Stimulated activated CD8-positive, alpha-beta memory T cell treated with anti-CD3 and anti-CD28 coated beads, Interleukin-4, amount 100 ng/mL, for 4 hours (primary cell): Measurements from ENCODE around the gene TRAP1.
"Not testable (repeated sequence)": the region's sequence is repeated elsewhere in the genome, so short reads cannot be mapped to it uniquely, and the experiment has no call there.

ENCODE experiments used
- DNase-seq, 2 donors: peaks; one replicate each; pipeline ENCODE4 v3.0.0-alpha.2; 2020; ENCODE audit warnings: low read depth in 2 of 2, low spot score in 1 of 2

Gene TRAP1

DNA sequence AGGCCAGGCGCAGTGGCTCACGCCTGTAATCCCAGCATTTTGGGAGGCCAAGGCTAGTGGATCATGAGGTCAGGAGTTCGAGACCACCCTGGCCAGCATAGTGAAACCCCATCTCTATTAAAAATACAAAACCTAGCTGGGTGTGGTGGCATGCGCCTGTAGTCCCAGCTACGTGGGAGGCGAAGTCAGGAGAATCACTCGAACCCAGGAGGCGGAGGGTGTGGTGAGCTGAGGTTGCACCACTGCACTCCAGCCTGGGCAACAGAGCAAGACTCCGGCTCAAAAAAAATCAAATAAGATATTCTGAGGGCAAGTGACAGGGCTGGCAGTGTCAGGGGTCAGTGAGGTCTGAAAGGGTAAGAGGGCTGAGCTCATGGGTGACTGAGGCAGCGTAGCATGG is 2.9 kb downstream of the TRAP1 start:
- not testable (repeated sequence) for DNase-seq

- DNase-seq: no peak
Observed at GRCh38 chr16:3713587-3714242, 3.6 kb downstream of the TRAP1 start.

- no peak for DNase-seq
Observed at GRCh38 chr16:3712861-3713372, 4.4 kb downstream of the TRAP1 start.

- no peak for DNase-seq
Observed at GRCh38 chr16:3706253-3707012, 10.9 kb downstream of the TRAP1 start.

GRCh38 chr16:3702082-3702481 is 15.2 kb downstream of the TRAP1 start:
- no peak for DNase-seq

DNA sequence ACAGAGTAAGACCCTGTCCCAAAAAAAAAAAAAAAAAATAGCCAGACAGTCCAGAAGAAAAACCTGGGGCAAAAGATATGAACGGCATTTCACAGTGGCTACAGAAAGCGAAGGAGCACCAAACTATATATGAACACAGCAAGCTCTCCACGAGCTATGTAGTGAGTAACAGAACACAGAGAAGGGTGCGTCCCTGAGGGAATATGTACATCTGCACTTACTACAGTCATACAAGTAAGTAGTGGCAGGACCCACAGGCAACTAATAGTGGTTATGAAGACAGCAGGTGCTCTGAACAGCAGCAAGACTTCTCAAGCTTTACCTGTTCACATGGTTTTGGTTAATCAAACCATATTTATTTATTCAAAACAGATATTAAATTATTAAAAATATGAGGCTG is 15.8 kb downstream of the TRAP1 start:
- DNase-seq: no peak

GRCh38 chr16:3698941-3699340 is 18.4 kb downstream of the TRAP1 start:
- no peak for DNase-seq

DNA sequence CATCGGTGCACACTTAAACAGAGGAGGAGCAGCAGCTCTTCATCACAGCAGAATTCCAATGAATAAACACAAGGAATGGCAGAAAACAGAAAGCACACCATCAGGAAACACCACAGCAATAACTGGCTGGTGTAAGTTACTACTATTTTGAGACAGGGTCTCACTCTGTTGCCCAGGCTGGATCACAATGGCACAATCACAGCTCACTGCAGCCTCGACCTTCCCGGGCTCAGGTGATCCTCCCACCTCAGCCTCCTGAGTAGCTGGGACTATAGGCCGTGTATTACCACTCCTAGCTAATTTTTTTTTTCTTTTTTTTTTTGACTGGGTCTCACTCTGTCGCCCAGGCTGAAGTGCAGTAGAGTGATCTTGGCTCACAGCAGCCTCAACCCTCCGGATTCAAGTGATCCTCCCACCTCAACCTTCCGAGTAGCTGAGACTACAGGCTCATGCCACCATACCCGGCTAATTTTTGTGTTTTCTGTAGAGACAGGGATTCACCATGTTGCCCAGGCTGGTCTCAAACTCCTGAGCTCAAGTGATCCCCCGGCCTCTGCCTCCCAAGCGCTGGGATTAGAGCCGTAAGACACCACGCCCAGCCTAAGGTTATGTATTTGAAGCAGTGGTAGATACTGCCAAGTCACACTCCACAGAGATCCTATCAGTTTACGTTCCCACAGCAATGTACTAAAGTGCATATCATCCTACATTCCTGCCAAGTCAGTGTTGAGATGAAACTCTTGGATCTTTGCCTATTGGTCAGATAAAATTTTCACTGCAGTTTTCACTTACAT is 20.7 kb downstream of the TRAP1 start:
- DNase-seq: no peak

- DNase-seq: no peak
Observed at GRCh38 chr16:3695610-3696369, 21.5 kb downstream of the TRAP1 start.

GRCh38 chr16:3694051-3694450 is 23.3 kb downstream of the TRAP1 start:
- no peak for DNase-seq

DNA sequence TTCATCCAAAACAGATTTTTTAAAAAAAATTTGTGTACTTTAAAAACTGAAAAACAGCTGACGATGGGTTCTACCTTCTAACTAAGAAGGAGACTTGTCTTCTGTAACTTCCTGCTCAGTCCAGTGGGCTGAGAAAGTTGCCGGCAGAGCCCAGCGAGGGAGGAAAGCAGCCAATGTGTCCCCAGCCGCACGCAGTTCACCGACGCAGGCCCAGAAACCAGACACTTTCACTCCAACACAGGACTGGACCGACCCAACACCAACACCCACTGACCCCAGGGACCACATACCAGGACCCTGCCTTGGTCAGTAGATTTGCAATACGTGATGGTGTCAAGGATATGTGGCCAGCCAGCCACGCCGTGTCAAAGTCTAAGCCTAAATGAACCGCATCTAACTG is 25.6 kb downstream of the TRAP1 start:
- DNase-seq: no peak

- no peak for DNase-seq
Observed at GRCh38 chr16:3690980-3691720, 26.2 kb downstream of the TRAP1 start.

GRCh38 chr16:3690470-3690928 is 26.8 kb downstream of the TRAP1 start:
- peak; percentile 66 to 72 for DNase-seq

DNA sequence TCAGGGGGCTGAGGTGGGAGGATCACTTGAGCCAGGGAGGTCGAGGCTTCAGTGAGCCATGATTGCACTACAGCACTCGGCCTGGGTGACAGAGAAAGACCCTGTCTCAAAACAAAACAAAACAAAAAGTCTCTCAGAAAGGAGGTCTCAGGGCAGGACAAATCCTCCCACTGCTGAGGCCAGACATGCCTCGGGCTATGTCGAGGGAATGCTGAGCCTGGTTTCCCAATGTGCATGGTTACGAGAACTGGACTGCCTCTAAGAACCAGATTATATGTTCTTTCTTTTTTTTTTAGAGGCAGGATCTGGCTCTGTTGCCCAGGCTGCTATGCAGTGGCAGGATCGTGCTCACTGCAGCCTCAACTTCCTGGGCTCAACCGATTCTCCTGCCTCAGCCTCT is 27.6 kb downstream of the TRAP1 start:
- DNase-seq: no peak

GRCh38 chr16:3687792-3688191 is 29.5 kb downstream of the TRAP1 start:
- DNase-seq: no peak

GRCh38 chr16:3687021-3687420 is 30.3 kb downstream of the TRAP1 start:
- DNase-seq: no peak

GRCh38 chr16:3681206-3681605 is 36.1 kb downstream of the TRAP1 start:
- DNase-seq: no peak

- DNase-seq: no peak
Observed at GRCh38 chr16:3677994-3678393, 39.3 kb downstream of the TRAP1 start.

- no peak for DNase-seq
Observed at GRCh38 chr16:3675601-3676130, 41.7 kb downstream of the TRAP1 start.
